Measurements from ENCODE around the gene OR2T6. TPM values are rescaled to one million over a fixed set of nuclear protein-coding genes. Genes with fewer than 3 reads are reported as not detected.

Gene OR2T6
- total and polyA plus RNA-seq, 8 donors = not detected

GRCh38 chr1:248388426-248388825 is 12.9 kb downstream of the OR2T6 start:
- Histone ChIP-seq H3K36me3 (no peaks in the 10 kb centered on the region), H3K27me3 (no peaks in the 10 kb centered on the region), H3K4me3 (no peak overlapping the region), H3K27ac (no peak overlapping the region), H3K9me3 (no peaks in the 10 kb centered on the region), H3K4me1 (no peaks in the 10 kb centered on the region)
- ATAC-seq (no peak), DNase-seq (no peak)
- TF ChIP-seq CTCF (IDR thresholded peaks at IDR 0.05) = no peak
- intact Hi-C loops (cut with DNase I) = no loop called here

- intact Hi-C loops (cut with DNase I) = no loop called here
- no peak overlapping the region for H3K4me3 ChIP-seq
- H3K27me3 ChIP-seq = no peaks in the 10 kb centered on the region
- no peak overlapping the region for H3K27ac ChIP-seq
- no peaks in the 10 kb centered on the region for H3K9me3 ChIP-seq
- TF ChIP-seq CTCF (IDR thresholded peaks at IDR 0.05) = no peak
- ATAC-seq (no peak), DNase-seq (no peak)
- H3K36me3 ChIP-seq = no peaks in the 10 kb centered on the region
- no peaks in the 10 kb centered on the region for H3K4me1 ChIP-seq
Observed at GRCh38 chr1:248393050-248393449, 17.5 kb downstream of the OR2T6 start.

GRCh38 chr1:248402748-248403147 is 27.2 kb downstream of the OR2T6 start, which contains the start of gene OR2T1:
TSS of gene OR2T1 (plus strand) at chr1:248403048. CDS start at chr1:248406148, 3,100 bp downstream.
- no peak for ATAC-seq
- H3K9me3 ChIP-seq = no peaks in the 10 kb centered on the region
- DNase-seq = no peak
- no peak within 1 kb of the TSS for H3K27ac ChIP-seq
- no peaks in the 10 kb centered on the region for H3K36me3 ChIP-seq
- intact Hi-C loops (cut with DNase I) = no loop called here
- no peak for TF ChIP-seq CTCF (IDR thresholded peaks at IDR 0.05)
- H3K4me3 ChIP-seq = no peak within 1 kb of the TSS
- H3K4me1 ChIP-seq = no peaks in the 10 kb centered on the region
- no peaks in the 10 kb centered on the region for H3K27me3 ChIP-seq

- TF ChIP-seq CTCF (IDR thresholded peaks at IDR 0.05) = no peak
Observed at GRCh38 chr1:248404024-248404423, 28.5 kb downstream of the OR2T6 start.

GRCh38 chr1:248406721-248407692 is 31.5 kb downstream of the OR2T6 start:
- no peak for DNase-seq
- Histone ChIP-seq H3K4me3 (no peak overlapping the region), H3K27ac (no peak overlapping the region), H3K27me3 (no peaks in the 10 kb centered on the region), H3K4me1 (no peaks in the 10 kb centered on the region), H3K36me3 (no peaks in the 10 kb centered on the region), H3K9me3 (peaks cover 0 to 8% of the 10 kb centered on the region in 2 donors)
- intact Hi-C loops (cut with DNase I) = no loop called here
- ATAC-seq = no peak
- no peak for TF ChIP-seq CTCF (IDR thresholded peaks at IDR 0.05)

More at GRCh38 chr1:248404024-248404423, 28.5 kb downstream of the OR2T6 start:
- Histone ChIP-seq H3K27ac (no peak overlapping the region), H3K36me3 (no peaks in the 10 kb centered on the region), H3K27me3 (no peaks in the 10 kb centered on the region), H3K4me3 (no peak overlapping the region), H3K9me3 (no peaks in the 10 kb centered on the region), H3K4me1 (no peaks in the 10 kb centered on the region)
- intact Hi-C loops (cut with DNase I) = no loop called here
- ATAC-seq (no peak), DNase-seq (no peak)

Measured in left lung (tissue), 10 donors.